HepG2 (cell line): ENCODE data around the gene B9D2. TPM values are rescaled to one million over a fixed set of nuclear protein-coding genes. Genes with fewer than 3 reads are reported as not detected.
"Not testable (repeated sequence)": the region's sequence is repeated elsewhere in the genome, so short reads cannot be mapped to it uniquely, and the experiment has no call there.

Experiments
- ATAC-seq: fragments of 200-7000 bp; cut with Tn5 transposase; 3 replicates; pipeline ENCODE4 v1.9.1; 2020; ENCODE audit warnings: mild to moderate bottlenecking, moderate library complexity
- BruUV-seq: library from RNA; stranded (reverse); fragments of 400-500 nt; replicated peaks from 2 replicates; lab custom pipeline; 2021; lab: Mats Ljungman, UMichigan
- CTCF ChIA-PET: fragments of 300-600 bp; formaldehyde crosslinking; extraction: SDS; loops from one replicate; lab custom pipeline; 2021; ENCODE audit warnings: low total read pairs, inconsistent platforms, low intra/inter-chr PET ratio; lab: Yijun Ruan, JAX
- POLR2A ChIA-PET: fragments of 350-600 bp; sonication (Branson Sonifier 250); formaldehyde crosslinking; loops from one replicate; lab custom pipeline; 2020; ENCODE audit warnings: antibody characterized with exemption, inconsistent platforms; lab: Yijun Ruan, JAX
- DNase-seq: peaks from one replicate; pipeline ENCODE4 v3.0.0-alpha.2; 2015; ENCODE audit warnings: low spot score
- FAIRE-seq: peaks from 3 replicates; lab custom pipeline; 2011; peaks lifted over from hg19 to GRCh38; lab: Jason Lieb, UNC
- H2AFZ ChIP-seq: one replicate; pipeline ENCODE4 v1.6.1; 2011; ENCODE audit warnings: low read length, inconsistent platforms
- H3K27ac ChIP-seq: fragments of 300-600 bp; 3 replicates; pipeline ENCODE4 v1.8.0; 2011; ENCODE audit warnings: mixed run types, mild to moderate bottlenecking, mixed read lengths, low read length, inconsistent platforms; ENCODE audit not compliant: insufficient read depth; ENCODE audit errors: extremely low read length
- H3K27me3 ChIP-seq, 2 experiments: fragments of 200-600 bp in 1 of 2; 2 replicates in 1 of 2; 3 replicates in 1 of 2; pipeline versions ENCODE4 v1.6.0 to v1.8.0; 2011; ENCODE audit warnings: low read length in 2 of 2, mild to moderate bottlenecking in 2 of 2, moderate library complexity in 2 of 2, inconsistent platforms in 1 of 2; ENCODE audit not compliant: insufficient read depth in 2 of 2, control insufficient read depth in 1 of 2
- H3K36me3 ChIP-seq, 2 experiments: fragments of 200-600 bp in 1 of 2; replicated peaks in 1 of 2; 2 replicates in 1 of 2; 3 replicates in 1 of 2; pipeline versions ENCODE4 v1.5.1 to v1.8.0; 2011; ENCODE audit warnings: low read length in 2 of 2, inconsistent platforms in 1 of 2; ENCODE audit not compliant: insufficient read depth in 2 of 2, control insufficient read depth in 1 of 2
- H3K4me1 ChIP-seq: 2 replicates; pipeline ENCODE4 v1.5.1; 2012; ENCODE audit warnings: low read length, inconsistent platforms; ENCODE audit not compliant: insufficient read depth
- H3K4me2 ChIP-seq: 2 replicates; pipeline ENCODE4 v1.6.0; 2011; ENCODE audit warnings: low read depth, low read length, inconsistent platforms
- H3K4me3 ChIP-seq, 3 experiments: fragments of 200-600 bp in 1 of 3; sonication (generic), shearing (Covaris generic) in 1 of 3; replicated peaks in 1 of 3; 2 replicates each; pipeline ENCODE4 v1.5.1; 2011 to 2016; ENCODE audit warnings: low read length in 3 of 3, inconsistent platforms in 2 of 3, low read depth in 2 of 3, mild to moderate bottlenecking in 2 of 3, control low read depth in 1 of 3, mixed read lengths in 1 of 3; ENCODE audit not compliant: insufficient read depth in 1 of 3
- H3K79me2 ChIP-seq: one replicate; pipeline ENCODE4 v1.6.1; 2011; ENCODE audit warnings: low read length, inconsistent platforms; ENCODE audit not compliant: insufficient read depth
- H3K9ac ChIP-seq: 2 replicates; pipeline ENCODE4 v1.6.0; 2011; ENCODE audit warnings: mild to moderate bottlenecking, low read depth, low read length, inconsistent platforms; ENCODE audit not compliant: insufficient read depth
- H3K9me3 ChIP-seq: 2 replicates; pipeline ENCODE4 v1.5.1; 2012; ENCODE audit warnings: mild to moderate bottlenecking, low read length
- H4K20me1 ChIP-seq: 2 replicates; pipeline ENCODE4 v1.6.0; 2011; ENCODE audit warnings: inconsistent platforms, mild to moderate bottlenecking, low read length, moderate library complexity; ENCODE audit not compliant: insufficient read depth
- ARNT2 ChIP-seq: sonication (generic); formaldehyde crosslinking; IDR thresholded peaks from 2 replicates; pipeline ENCODE4 v1.8.0; 2022; ENCODE audit warnings: mild to moderate bottlenecking, low read depth, missing genetic modification reagents, moderate library complexity
- HDAC6 ChIP-seq: fragments of 200-600 bp; sonication (generic); IDR thresholded peaks from 2 replicates; pipeline ENCODE4 v1.7.0; 2017; ENCODE audit warnings: mild to moderate bottlenecking, antibody characterized with exemption, low read length, low read depth
- HNRNPH1 ChIP-seq: fragments of 200-400 bp; formaldehyde crosslinking; optimal IDR thresholded peaks from 2 replicates; pipeline ENCODE3; 2017; ENCODE audit warnings: mild to moderate bottlenecking, low read depth, low read length
- KLF13 ChIP-seq: sonication (generic); formaldehyde crosslinking; IDR thresholded peaks from 2 replicates; pipeline ENCODE4 v1.4.0; 2020; ENCODE audit warnings: mild to moderate bottlenecking, missing genetic modification reagents
- MXD4 ChIP-seq: IDR thresholded peaks from 2 replicates; pipeline ENCODE4 v1.6.1; 2016; ENCODE audit warnings: mild to moderate bottlenecking, missing biosample characterization, missing genetic modification reagents
- SP4 ChIP-seq: sonication (generic); formaldehyde crosslinking; IDR thresholded peaks from 2 replicates; pipeline ENCODE4 v1.8.1; 2023; ENCODE audit warnings: mild to moderate bottlenecking, missing genetic modification reagents
- ZBTB8A ChIP-seq: sonication (generic); formaldehyde crosslinking; IDR thresholded peaks from 2 replicates; pipeline ENCODE4 v1.4.0; 2020; ENCODE audit warnings: mild to moderate bottlenecking, low read depth, missing genetic modification reagents, borderline replicate concordance
- ZNF253 ChIP-seq: sonication (generic); formaldehyde crosslinking; IDR thresholded peaks from 2 replicates; pipeline ENCODE4 v1.8.0; 2022; ENCODE audit warnings: mild to moderate bottlenecking, missing genetic modification reagents, borderline replicate concordance
- ZNF354B ChIP-seq: sonication (generic); formaldehyde crosslinking; IDR thresholded peaks from 2 replicates; pipeline ENCODE4 v1.8.0; 2022; ENCODE audit warnings: mild to moderate bottlenecking, missing genetic modification reagents
- ZNF567 ChIP-seq: sonication (generic); formaldehyde crosslinking; IDR thresholded peaks from 2 replicates; pipeline ENCODE4 v1.8.1; 2023; ENCODE audit warnings: mild to moderate bottlenecking, missing genetic modification reagents, borderline replicate concordance
- WGBS: methylation state at CpG from one replicate; pipeline ENCODE4 v1.1.6; 2017; ENCODE audit warnings: low lambda C conversion rate; 5-methylcytosine and 5-hydroxymethylcytosine counted together
- in situ Hi-C: cut with HindIII; loops from 2 replicates; pipeline ENCODE4 v1.10.0; 2017; ENCODE audit warnings: low pct_unique_long_range_greater_than_20kb; ENCODE audit not compliant: extremely low pct_ligation_motif_present
- intact Hi-C: fragments of 100-400 bp; cut with micrococcal nuclease; formaldehyde crosslinking; loops from one replicate; pipeline ENCODE4 v1.10.0; 2022; ENCODE audit not compliant: unreplicated experiment
- polyA plus RNA-seq, 8 experiments: library from polyadenylated mRNA; depleted of rRNA in 3 of 8; stranded (reverse) in 7 of 8; unstranded in 1 of 8; fragments of >200 nt; fragmentation: Illumina TruSeq in 4 of 8; extraction: Trizol in 4 of 8; gene quantifications; 2 replicates each; pipeline versions ENCODE4 v1.2.1 to v1.2.3, GENCODE V29; 2011 to 2016; ENCODE audit warnings: low read depth in 4 of 8, missing spikeins in 1 of 8, mixed read lengths in 1 of 8; ENCODE audit not compliant: insufficient read depth in 1 of 8
- total RNA-seq, 5 experiments: library from RNA; depleted of rRNA; stranded (reverse); fragments of >200 nt; fragmentation: Illumina TruSeq; extraction: Trizol; gene quantifications; 2 replicates each; pipeline ENCODE4 v1.2.3, GENCODE V29; 2016; ENCODE audit warnings: low read depth in 1 of 5
- TF ChIP-seq, protein P1 (sequence below): sonication (generic); formaldehyde crosslinking; IDR thresholded peaks from 2 replicates; pipeline ENCODE4 v1.9.0; 2022; ENCODE audit warnings: missing genetic modification reagents, mild to moderate bottlenecking, borderline replicate concordance

B9D2 gene
- total and polyA plus RNA-seq, 2 of the 13 experiments (the other 11 are each of a cell fraction or from before 2014, with no cell fraction given), result 3.1 to 4.4 TPM

- no peak for FAIRE-seq
- no peak overlapping the region for H2AFZ ChIP-seq
- POLR2A ChIA-PET, result interaction anchor here (1.0 to 3.1 kb wide), 6 partner anchors 13 to 87 kb away, joined by 3 to 73 read pairs (median 7); partner anchors contain the start of genes B9D2, CCDC97 and HNRNPUL1
These were observed 13.1 kb downstream of the B9D2 start for GRCh38 chr19:41350735-41351338.

GRCh38 chr19:41346916-41347315, 17.0 kb downstream of the B9D2 start:
- intact Hi-C loops, H3K9ac ChIP-seq, in situ Hi-C loops, H3K4me3 ChIP-seq, DNase-seq, CTCF ChIA-PET, H3K27me3 ChIP-seq, H3K27ac ChIP-seq, ATAC-seq, H3K4me2 ChIP-seq, H2AFZ ChIP-seq, BruUV-seq, FAIRE-seq, H3K9me3 ChIP-seq: not testable (repeated sequence)
- Histone ChIP-seq H3K4me1 (peaks cover 23% of the 10 kb centered on the region), H3K36me3 (peaks cover 20 to 31% of the 10 kb centered on the region in 2 experiments), H3K79me2 (peaks cover 16% of the 10 kb centered on the region), H4K20me1 (peaks cover 12% of the 10 kb centered on the region; the same call in 1 of the 2 replicates)
- POLR2A ChIA-PET, result interaction anchor here (1.5 kb wide), 1 partner anchor 25 kb away, joined by 4 read pairs; no protein-coding TSS in a partner anchor
- WGBS, result 96% methylated on average over 8 of the region's 9 CpGs

More at GRCh38 chr19:41350735-41351338, 13.1 kb downstream of the B9D2 start:
- CTCF ChIA-PET, result no interaction called here
- no peak for DNase-seq
- TF ChIP-seq ARNT2 (CRISPR knock-in tag) (0 out of 2 replicates have a peak, but pooled peaks have one; percentile 15), ZBTB8A (CRISPR knock-in tag) (no peak), KLF13 (CRISPR knock-in tag) (no peak), ZNF567 (CRISPR knock-in tag) (no peak), HNRNPH1 (no peak), SP4 (CRISPR knock-in tag) (no peak), ZNF253 (no peak), MXD4 (CRISPR knock-in tag) (no peak), ZNF354B (CRISPR knock-in tag) (no peak), HDAC6 (no peak)
- TF ChIP-seq, protein P1, sequence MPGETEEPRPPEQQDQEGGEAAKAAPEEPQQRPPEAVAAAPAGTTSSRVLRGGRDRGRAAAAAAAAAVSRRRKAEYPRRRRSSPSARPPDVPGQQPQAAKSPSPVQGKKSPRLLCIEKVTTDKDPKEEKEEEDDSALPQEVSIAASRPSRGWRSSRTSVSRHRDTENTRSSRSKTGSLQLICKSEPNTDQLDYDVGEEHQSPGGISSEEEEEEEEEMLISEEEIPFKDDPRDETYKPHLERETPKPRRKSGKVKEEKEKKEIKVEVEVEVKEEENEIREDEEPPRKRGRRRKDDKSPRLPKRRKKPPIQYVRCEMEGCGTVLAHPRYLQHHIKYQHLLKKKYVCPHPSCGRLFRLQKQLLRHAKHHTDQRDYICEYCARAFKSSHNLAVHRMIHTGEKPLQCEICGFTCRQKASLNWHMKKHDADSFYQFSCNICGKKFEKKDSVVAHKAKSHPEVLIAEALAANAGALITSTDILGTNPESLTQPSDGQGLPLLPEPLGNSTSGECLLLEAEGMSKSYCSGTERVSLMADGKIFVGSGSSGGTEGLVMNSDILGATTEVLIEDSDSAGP, result 0 out of 2 replicates have a peak, but pooled peaks have one; percentile 25
- TF ChIP-seq, all 625 proteins: peak for 2
- Histone ChIP-seq H3K27me3 (no peaks in the 10 kb centered on the region; a peak in 1 of 5 replicates), H3K4me1 (peaks cover 32% of the 10 kb centered on the region), H3K4me2 (peak overlapping the region; percentile 80), H4K20me1 (peaks cover 12% of the 10 kb centered on the region; the same call in 1 of the 2 replicates), H3K4me3 (peak overlapping the region; percentile 90 to 95 (median 95)), H3K36me3 (peaks cover 6 to 16% of the 10 kb centered on the region in 2 experiments; a peak in 4 of 5 replicates), H3K27ac (no peak overlapping the region), H3K79me2 (peaks cover 29% of the 10 kb centered on the region), H3K9ac (peak overlapping the region; percentile 82), H3K9me3 (no peaks in the 10 kb centered on the region)
- in situ Hi-C loops (loop anchor here (5.0 kb wide), 1 partner anchor 39 kb away; the partner anchor contains the start of gene CCDC97), intact Hi-C loops (no loop called here)
- BruUV-seq, result no TSS peak
- ATAC-seq, result no peak
- 85% methylated on average over 22 of the region's 22 CpGs for WGBS
